H9 (cell line): ENCODE results near the gene HIC1. TPM values are rescaled to one million over a fixed set of nuclear protein-coding genes. Genes with fewer than 3 reads are reported as not detected.

Experiments
- DNase-seq: peaks from one replicate; pipeline ENCODE4 v3.0.0-alpha.2; 2017
- H2AFZ ChIP-seq: one replicate; pipeline ENCODE4 v1.6.1; 2013; ENCODE audit warnings: mild to moderate bottlenecking, low read length, control low read depth, moderate library complexity
- H2AK5ac ChIP-seq: 2 replicates; pipeline ENCODE4 v1.6.1; 2013; ENCODE audit warnings: low read length, control low read depth, mixed read lengths; ENCODE audit not compliant: insufficient read length
- H2BK120ac ChIP-seq: one replicate; pipeline ENCODE4 v1.6.1; 2013; ENCODE audit warnings: low read depth, mild to moderate bottlenecking, low read length, control low read depth, inconsistent platforms; ENCODE audit not compliant: poor library complexity, severe bottlenecking
- H2BK12ac ChIP-seq: 2 replicates; pipeline ENCODE4 v1.6.1; 2013; ENCODE audit warnings: low read length, control low read depth, mixed read lengths, low read depth; ENCODE audit not compliant: insufficient read length
- H2BK15ac ChIP-seq: 2 replicates; pipeline ENCODE4 v1.6.1; 2013; ENCODE audit warnings: low read depth, low read length, control low read depth
- H2BK20ac ChIP-seq: one replicate; pipeline ENCODE4 v1.6.1; 2013; ENCODE audit warnings: low read depth, mild to moderate bottlenecking, low read length, control low read depth, inconsistent platforms; ENCODE audit not compliant: poor library complexity, severe bottlenecking
- H2BK5ac ChIP-seq: 2 replicates; pipeline ENCODE4 v1.6.1; 2013; ENCODE audit warnings: low read length, control low read depth, mixed read lengths; ENCODE audit not compliant: insufficient read length
- H3K14ac ChIP-seq: 2 replicates; pipeline ENCODE4 v1.6.1; 2013; ENCODE audit warnings: low read length, control low read depth; ENCODE audit not compliant: insufficient read depth
- H3K18ac ChIP-seq: 2 replicates; pipeline ENCODE4 v1.6.1; 2013; ENCODE audit warnings: low read depth, mild to moderate bottlenecking, mixed read lengths, low read length, control low read depth; ENCODE audit not compliant: insufficient read length
- H3K23ac ChIP-seq: 2 replicates; pipeline ENCODE4 v1.6.1; 2013; ENCODE audit warnings: low read length, control low read depth, mixed read lengths, low read depth; ENCODE audit not compliant: insufficient read length
- H3K23me2 ChIP-seq: 2 replicates; pipeline ENCODE4 v1.6.1; 2013; ENCODE audit warnings: low read depth, mild to moderate bottlenecking, mixed read lengths, low read length, control low read depth; ENCODE audit not compliant: insufficient read length, poor library complexity, severe bottlenecking
- H3K27ac ChIP-seq: 2 replicates; pipeline ENCODE4 v1.5.1; 2013; ENCODE audit warnings: low read length, control low read depth, mixed read lengths, low read depth; ENCODE audit not compliant: insufficient read length
- H3K27me3 ChIP-seq: 2 replicates; pipeline ENCODE4 v1.6.1; 2013; ENCODE audit warnings: low read length, control low read depth, inconsistent platforms; ENCODE audit not compliant: insufficient read depth
- H3K4ac ChIP-seq: 2 replicates; pipeline ENCODE4 v1.6.1; 2013; ENCODE audit warnings: low read depth, mild to moderate bottlenecking, control low read depth, inconsistent platforms, low read length, moderate library complexity
- H3K4me1 ChIP-seq: 2 replicates; pipeline ENCODE4 v1.6.1; 2013; ENCODE audit warnings: low read length, control low read depth, inconsistent platforms; ENCODE audit not compliant: insufficient read depth
- H3K4me2 ChIP-seq: 2 replicates; pipeline ENCODE4 v1.6.1; 2013; ENCODE audit warnings: low read length, control low read depth, mixed read lengths; ENCODE audit not compliant: insufficient read length, insufficient read depth
- H3K56ac ChIP-seq: 2 replicates; pipeline ENCODE4 v1.6.1; 2013; ENCODE audit warnings: low read depth, mild to moderate bottlenecking, mixed read lengths, low read length, control low read depth; ENCODE audit not compliant: insufficient read length
- H3K79me1 ChIP-seq: 2 replicates; pipeline ENCODE4 v1.6.1; 2013; ENCODE audit warnings: low read depth, mild to moderate bottlenecking, moderate library complexity, low read length, control low read depth, inconsistent platforms; ENCODE audit not compliant: insufficient read depth, poor library complexity, severe bottlenecking
- H3K79me2 ChIP-seq: 2 replicates; pipeline ENCODE4 v1.6.1; 2013; ENCODE audit warnings: low read length, control low read depth, inconsistent platforms; ENCODE audit not compliant: insufficient read depth
- H3K9ac ChIP-seq: 2 replicates; pipeline ENCODE4 v1.6.1; 2013; ENCODE audit warnings: low read length, control low read depth, mixed read lengths; ENCODE audit not compliant: insufficient read length; ENCODE audit errors: extremely low read depth
- H3K9me3 ChIP-seq: one replicate; pipeline ENCODE4 v1.6.1; 2013; ENCODE audit warnings: low read depth, low read length, inconsistent platforms; ENCODE audit not compliant: control insufficient read depth
- H3T11ph ChIP-seq: one replicate; pipeline ENCODE4 v1.6.1; 2013; ENCODE audit warnings: mild to moderate bottlenecking, low read length, control low read depth, inconsistent platforms
- H4K20me1 ChIP-seq: one replicate; pipeline ENCODE4 v1.6.1; 2013; ENCODE audit not compliant: control insufficient read depth, insufficient read length, insufficient read depth
- H4K5ac ChIP-seq: 2 replicates; pipeline ENCODE4 v1.6.1; 2013; ENCODE audit warnings: low read depth, mild to moderate bottlenecking, mixed read lengths, low read length, control low read depth; ENCODE audit not compliant: insufficient read length
- H4K8ac ChIP-seq: replicated peaks from 2 replicates; pipeline ENCODE4 v1.6.1; 2013; ENCODE audit warnings: low read length, control low read depth, mixed read lengths, low read depth; ENCODE audit not compliant: insufficient read length
- H4K91ac ChIP-seq: 2 replicates; pipeline ENCODE4 v1.6.1; 2013; ENCODE audit warnings: low read depth, mild to moderate bottlenecking, moderate library complexity, mixed read lengths, low read length, control low read depth; ENCODE audit not compliant: insufficient read length
- H3K27ac Mint-ChIP-seq, 3 experiments: 2 replicates in 2 of 3; 3 replicates in 1 of 3; pipeline ENCODE4 v1.8.0; 2020 to 2021; ENCODE audit warnings: mixed read lengths in 3 of 3, mild to moderate bottlenecking in 1 of 3, moderate library complexity in 1 of 3
- H3K27me3 Mint-ChIP-seq: 2 replicates; pipeline ENCODE4 v1.8.0; 2021; ENCODE audit warnings: low read depth, mild to moderate bottlenecking, moderate library complexity, mixed read lengths
- H3K36me3 Mint-ChIP-seq, 3 experiments: 2 replicates in 2 of 3; 3 replicates in 1 of 3; pipeline ENCODE4 v1.8.0; 2020 to 2021; ENCODE audit warnings: low read depth in 3 of 3, mixed read lengths in 3 of 3; ENCODE audit not compliant: insufficient read depth in 1 of 3
- H3K4me1 Mint-ChIP-seq, 2 experiments: 2 replicates each; pipeline ENCODE4 v1.8.0; 2020; ENCODE audit warnings: mixed read lengths in 2 of 2
- H3K4me3 Mint-ChIP-seq, 2 experiments: 2 replicates in 1 of 2; 3 replicates in 1 of 2; pipeline ENCODE4 v1.8.0; 2020 to 2021; ENCODE audit warnings: mild to moderate bottlenecking in 2 of 2, mixed read lengths in 2 of 2, moderate library complexity in 1 of 2
- H3K9me3 Mint-ChIP-seq, 2 experiments: 2 replicates in 1 of 2; 3 replicates in 1 of 2; pipeline ENCODE4 v1.8.0; 2020; ENCODE audit warnings: mild to moderate bottlenecking in 2 of 2, mixed read lengths in 2 of 2, moderate library complexity in 1 of 2
- WGBS: extraction: QIAGEN DNeasy Blood & Tissue Kit; methylation state at CpG from one replicate; pipeline ENCODE4 v1.1.7; 2013; ENCODE audit warnings: missing lambda C conversion rate, low lambda C conversion rate, mixed read lengths; ENCODE audit not compliant: insufficient read length; ENCODE audit errors: extremely low coverage; 5-methylcytosine and 5-hydroxymethylcytosine counted together
- total RNA-seq: library from RNA; stranded (reverse); gene quantifications from 2 replicates; pipeline ENCODE4 v1.2.1, GENCODE V29; 2021
- TF ChIP-seq, protein P1 (sequence below): fragments of 200-600 bp; sonication (generic); conservative IDR thresholded peaks from 3 replicates; pipeline ENCODE4 v1.8.0; 2021; ENCODE audit warnings: antibody characterized with exemption, mild to moderate bottlenecking

HIC1 gene
- total RNA-seq, 1 experiment from 2014 or later, result 1.8 TPM

DNA sequence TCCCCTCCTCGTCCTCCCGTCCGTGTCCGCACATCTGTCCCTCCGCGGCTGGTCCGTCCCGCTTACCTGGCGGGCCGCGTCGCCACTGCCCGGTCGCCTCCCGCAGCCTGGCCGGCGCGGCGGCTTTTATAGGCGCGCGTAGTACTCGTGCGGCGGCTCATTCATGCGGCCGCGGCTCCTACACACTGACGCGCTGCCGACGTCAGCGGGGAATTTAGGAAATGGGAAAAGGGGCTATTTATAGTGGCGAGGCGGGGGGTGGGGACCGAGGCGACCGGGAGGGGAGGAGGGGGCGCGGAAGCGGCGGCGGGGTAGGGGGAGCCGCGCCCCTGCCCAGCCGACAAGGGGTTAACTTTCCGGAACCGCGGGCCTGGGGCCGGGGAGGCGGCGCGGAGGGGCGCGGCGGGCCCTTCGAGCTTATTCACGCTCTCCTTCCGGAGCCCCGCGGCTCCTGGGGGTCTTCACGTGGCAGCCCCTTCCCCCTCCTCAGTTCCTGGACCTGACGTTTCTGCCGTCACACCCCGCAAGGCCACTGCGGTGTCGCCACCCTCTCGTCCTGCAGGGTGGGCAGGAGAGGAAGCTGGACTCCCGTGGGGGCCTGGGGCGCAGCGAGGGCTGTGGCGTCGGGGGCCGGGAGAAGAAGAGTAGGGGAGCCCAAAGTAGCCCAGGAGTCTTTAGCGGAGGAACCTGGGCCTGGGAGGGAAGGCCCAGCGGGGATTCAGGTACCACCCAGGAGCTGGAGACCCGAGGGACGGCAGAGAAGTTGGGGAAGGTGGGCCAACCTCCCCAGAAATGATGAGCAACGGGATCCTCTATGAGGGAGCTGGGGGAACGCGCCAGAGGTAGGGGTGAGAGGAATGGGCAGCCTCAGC lies 3.6 kb upstream of the HIC1 start:
- H3K18ac ChIP-seq, result no peak overlapping the region
- H3K79me2 ChIP-seq, result no peaks in the 10 kb centered on the region
- no peak overlapping the region for H4K5ac ChIP-seq
- Mint-ChIP-seq H3K9me3 (no peaks in the 10 kb centered on the region), H3K27ac (no peak overlapping the region), H3K4me1 (peaks cover 8 to 9% of the 10 kb centered on the region in 2 experiments; a peak in 3 of 4 replicates), H3K4me3 (peak overlapping the region; percentile 38 to 67), H3K36me3 (no peaks in the 10 kb centered on the region; a peak in 2 of 7 replicates), H3K27me3 (peaks cover 67% of the 10 kb centered on the region)
- no peak overlapping the region for H2AK5ac ChIP-seq
- H3K23me2 ChIP-seq, result peaks cover 6% of the 10 kb centered on the region
- no peak overlapping the region for H3T11ph ChIP-seq
- H2BK15ac ChIP-seq, result no peak overlapping the region; the same call in 1 of the 2 replicates
- no peaks in the 10 kb centered on the region for H3K9me3 ChIP-seq
- no peak overlapping the region for H3K9ac ChIP-seq
- TF ChIP-seq, protein P1, sequence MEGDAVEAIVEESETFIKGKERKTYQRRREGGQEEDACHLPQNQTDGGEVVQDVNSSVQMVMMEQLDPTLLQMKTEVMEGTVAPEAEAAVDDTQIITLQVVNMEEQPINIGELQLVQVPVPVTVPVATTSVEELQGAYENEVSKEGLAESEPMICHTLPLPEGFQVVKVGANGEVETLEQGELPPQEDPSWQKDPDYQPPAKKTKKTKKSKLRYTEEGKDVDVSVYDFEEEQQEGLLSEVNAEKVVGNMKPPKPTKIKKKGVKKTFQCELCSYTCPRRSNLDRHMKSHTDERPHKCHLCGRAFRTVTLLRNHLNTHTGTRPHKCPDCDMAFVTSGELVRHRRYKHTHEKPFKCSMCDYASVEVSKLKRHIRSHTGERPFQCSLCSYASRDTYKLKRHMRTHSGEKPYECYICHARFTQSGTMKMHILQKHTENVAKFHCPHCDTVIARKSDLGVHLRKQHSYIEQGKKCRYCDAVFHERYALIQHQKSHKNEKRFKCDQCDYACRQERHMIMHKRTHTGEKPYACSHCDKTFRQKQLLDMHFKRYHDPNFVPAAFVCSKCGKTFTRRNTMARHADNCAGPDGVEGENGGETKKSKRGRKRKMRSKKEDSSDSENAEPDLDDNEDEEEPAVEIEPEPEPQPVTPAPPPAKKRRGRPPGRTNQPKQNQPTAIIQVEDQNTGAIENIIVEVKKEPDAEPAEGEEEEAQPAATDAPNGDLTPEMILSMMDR, result no peak
- peaks cover 4% of the 10 kb centered on the region for H4K20me1 ChIP-seq
- H3K27ac ChIP-seq, result no peak overlapping the region
- DNase-seq, result peak; percentile 63
- no peak overlapping the region for H2BK12ac ChIP-seq
- H2AFZ ChIP-seq, result no peak overlapping the region
- no peak overlapping the region for H2BK120ac ChIP-seq
- no CpG with 5 or more reads among the region's 81 CpGs for WGBS
- no peak overlapping the region for H4K8ac ChIP-seq
- H3K4ac ChIP-seq, result no peak overlapping the region
- H2BK20ac ChIP-seq, result no peak overlapping the region
- no peak overlapping the region; the same call in 1 of the 2 replicates for H3K14ac ChIP-seq
- no peaks in the 10 kb centered on the region for H3K4me1 ChIP-seq
- no peak overlapping the region for H3K56ac ChIP-seq
- H3K79me1 ChIP-seq, result no peaks in the 10 kb centered on the region
- H3K27me3 ChIP-seq, result peaks cover 51% of the 10 kb centered on the region
- no peak overlapping the region for H3K23ac ChIP-seq
- no peak overlapping the region for H2BK5ac ChIP-seq
- H3K4me2 ChIP-seq, result peak overlapping the region; percentile 17
- H4K91ac ChIP-seq, result no peak overlapping the region
